Tibial nerve (tissue), 4 donors: Measurements from ENCODE around the gene TMEFF2.

Source experiments
- CTCF ChIP-seq, 5 experiments: fragments of 200-600 bp in 3 of 5; fragments of 450-650 bp in 2 of 5; sonication (generic) in 3 of 5; IDR thresholded peaks; one replicate each; pipeline ENCODE4 v1.5.1; 2016 to 2019; ENCODE audit warnings: antibody characterized with exemption in 5 of 5, mild to moderate bottlenecking in 3 of 5, moderate library complexity in 2 of 5
- EP300 ChIP-seq, 2 donors: sonication (generic); formaldehyde crosslinking; IDR thresholded peaks; one replicate each; pipeline ENCODE4 v1.6.1; 2017; ENCODE audit warnings: antibody characterized with exemption in 2 of 2, mild to moderate bottlenecking in 1 of 2
- POLR2A ChIP-seq, 2 donors: fragments of 450-650 bp; IDR thresholded peaks; one replicate each; pipeline ENCODE4 v1.6.1; 2017; ENCODE audit warnings: antibody characterized with exemption in 2 of 2, mild to moderate bottlenecking in 2 of 2, moderate library complexity in 2 of 2

GRCh38 chr2:192051533-192051932 is 143.2 kb downstream of the TMEFF2 start:
- TF ChIP-seq CTCF (IDR thresholded peaks at IDR 0.05) (no peak), POLR2A (IDR thresholded peaks at IDR 0.05) (no peak), EP300 (IDR thresholded peaks at IDR 0.05) (no peak)
